Erythroblast (primary cell): ENCODE data around the gene TRAIP.

Source experiments
- DNase-seq, 2 experiments: peaks; one replicate each; lab custom pipeline; 2025; lab: John Stamatoyannopoulos, UW
- GATA1 ChIP-seq: IDR thresholded peaks from 2 replicates; pipeline ENCODE4 v1.6.1; 2011; ENCODE audit warnings: low read depth, mild to moderate bottlenecking, control low read depth, low read length, moderate library complexity
- POLR2A ChIP-seq: IDR thresholded peaks from 2 replicates; pipeline ENCODE4 v1.6.1; 2011; ENCODE audit warnings: mild to moderate bottlenecking, low read length

Gene TRAIP

DNA sequence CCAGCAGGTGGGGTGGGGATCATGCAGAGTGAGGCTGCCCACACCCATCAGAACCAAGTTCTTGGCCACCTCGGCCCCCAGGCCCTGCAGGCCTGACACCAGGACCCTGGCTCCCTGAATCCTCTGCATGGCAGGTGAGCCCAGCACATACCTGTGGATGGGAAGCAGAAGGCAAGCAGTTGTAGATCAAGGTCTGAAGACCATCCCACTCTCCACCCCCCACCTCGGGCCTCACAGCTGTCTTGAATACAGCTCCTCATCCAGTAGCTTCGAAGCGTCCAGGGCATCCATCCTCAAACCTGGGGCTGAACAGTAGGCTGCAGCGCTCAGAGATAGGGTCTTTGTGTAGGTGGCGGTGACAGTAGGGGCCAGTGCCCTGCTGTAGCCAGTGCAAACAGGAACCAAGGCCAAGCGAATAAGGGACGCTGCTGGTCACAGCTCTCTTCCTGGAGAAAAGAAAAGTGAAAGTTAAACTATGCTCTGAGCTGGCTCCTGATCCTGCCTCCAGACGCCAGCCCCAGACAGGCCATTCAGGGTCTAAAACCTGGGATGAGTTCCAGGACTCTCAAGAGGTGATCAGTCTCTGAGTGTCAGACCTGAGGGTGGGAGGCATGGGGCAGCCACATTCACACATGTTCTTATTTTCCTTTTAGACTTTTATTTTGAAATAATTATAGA lies 42.7 kb downstream of the TRAIP start, which contains the start of gene UBA7:
Gene UBA7 (minus strand): TSS at position 457 of the 678 bp plus-strand sequence. CDS start 166 bp downstream, at position 291.
- peak; percentile 51 to 55 for DNase-seq
- peak; percentile 35 for TF ChIP-seq POLR2A
- TF ChIP-seq GATA1, result no peak

DNA sequence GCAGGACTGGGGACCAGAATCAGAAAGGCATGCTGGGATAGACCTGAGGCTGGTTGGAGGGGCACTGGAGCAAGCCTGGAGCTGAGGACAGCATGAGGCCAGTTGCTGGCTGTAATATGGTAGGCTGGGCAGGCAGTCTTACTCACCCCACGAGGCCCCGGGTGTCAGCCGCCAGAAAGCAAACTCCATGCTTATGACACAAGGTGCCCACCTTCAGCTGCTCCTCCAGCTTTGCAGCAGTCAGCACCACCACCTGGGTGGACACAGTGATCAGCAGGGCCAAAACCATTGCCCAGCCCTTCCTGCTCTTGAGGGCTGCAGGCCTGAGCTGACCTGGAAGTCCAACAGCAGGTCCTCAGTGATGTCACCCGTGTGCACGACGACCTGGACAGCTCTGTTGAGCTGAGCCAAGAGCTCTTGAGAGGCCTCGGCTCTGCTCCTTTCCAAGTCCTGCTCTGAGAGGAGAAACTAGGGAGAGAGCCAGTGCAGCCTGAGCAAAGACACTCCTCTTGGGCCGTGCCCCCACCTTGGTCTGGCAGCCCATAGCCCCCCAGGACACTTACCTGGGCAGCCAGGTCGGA lies 43.4 kb downstream of the TRAIP start:
- DNase-seq, result no peak
- TF ChIP-seq GATA1 (no peak), POLR2A (no peak)

DNA sequence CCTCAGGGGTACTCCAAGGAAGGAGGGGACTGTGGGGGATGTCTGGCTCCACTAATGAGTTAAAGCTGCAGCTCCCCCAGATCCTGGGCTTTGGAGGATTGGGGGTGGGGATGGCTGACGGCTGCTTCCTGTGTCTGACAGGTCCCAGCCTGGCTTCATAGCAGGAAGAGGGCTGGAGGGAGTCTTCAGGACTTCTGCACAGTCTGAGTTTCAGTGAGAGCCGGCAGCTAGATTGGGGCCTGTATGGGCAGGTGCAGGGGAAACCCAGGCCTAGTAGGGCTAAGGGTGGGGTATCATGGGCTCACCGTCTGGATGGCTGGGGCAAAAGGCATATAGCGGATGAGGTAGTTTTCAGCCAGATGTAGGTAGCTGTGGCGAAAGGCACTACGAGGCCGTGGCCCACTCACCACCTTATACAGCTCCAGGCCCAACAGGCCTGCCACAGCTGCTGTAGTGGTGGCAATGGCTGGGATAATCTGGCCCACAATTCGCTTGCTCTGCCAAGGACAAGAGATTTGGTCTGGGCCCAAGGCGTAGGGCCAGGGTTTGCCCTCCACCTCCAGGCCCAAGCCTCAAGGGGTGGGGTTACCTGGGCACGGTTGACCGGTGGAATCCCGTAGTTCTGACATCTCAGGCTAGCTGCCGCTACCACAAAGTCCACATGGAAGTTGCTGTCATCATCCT lies 48.8 kb downstream of the TRAIP start:
- TF ChIP-seq GATA1, result no peak
- no peak for DNase-seq

DNA sequence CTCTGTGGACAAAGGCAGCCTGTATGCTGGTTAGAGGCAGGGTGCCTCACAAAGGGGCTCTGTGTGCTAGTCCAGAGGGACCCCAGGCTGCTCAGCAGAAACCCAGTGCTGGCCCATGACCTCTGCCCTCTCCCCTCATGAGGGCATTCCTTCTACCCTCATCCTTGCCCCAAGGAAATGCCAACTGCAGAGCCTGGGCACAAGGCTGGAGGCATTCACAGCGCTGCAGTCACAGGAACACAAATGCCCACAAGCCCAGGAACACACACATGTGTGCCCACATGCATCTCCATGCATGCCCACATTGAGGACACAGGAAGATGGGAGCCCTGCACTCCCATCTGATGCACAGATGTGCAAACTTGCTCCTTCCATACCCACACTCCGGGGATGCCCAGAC lies 49.5 kb downstream of the TRAIP start:
- no peak for DNase-seq
- TF ChIP-seq GATA1 (no peak), POLR2A (no peak)

DNA sequence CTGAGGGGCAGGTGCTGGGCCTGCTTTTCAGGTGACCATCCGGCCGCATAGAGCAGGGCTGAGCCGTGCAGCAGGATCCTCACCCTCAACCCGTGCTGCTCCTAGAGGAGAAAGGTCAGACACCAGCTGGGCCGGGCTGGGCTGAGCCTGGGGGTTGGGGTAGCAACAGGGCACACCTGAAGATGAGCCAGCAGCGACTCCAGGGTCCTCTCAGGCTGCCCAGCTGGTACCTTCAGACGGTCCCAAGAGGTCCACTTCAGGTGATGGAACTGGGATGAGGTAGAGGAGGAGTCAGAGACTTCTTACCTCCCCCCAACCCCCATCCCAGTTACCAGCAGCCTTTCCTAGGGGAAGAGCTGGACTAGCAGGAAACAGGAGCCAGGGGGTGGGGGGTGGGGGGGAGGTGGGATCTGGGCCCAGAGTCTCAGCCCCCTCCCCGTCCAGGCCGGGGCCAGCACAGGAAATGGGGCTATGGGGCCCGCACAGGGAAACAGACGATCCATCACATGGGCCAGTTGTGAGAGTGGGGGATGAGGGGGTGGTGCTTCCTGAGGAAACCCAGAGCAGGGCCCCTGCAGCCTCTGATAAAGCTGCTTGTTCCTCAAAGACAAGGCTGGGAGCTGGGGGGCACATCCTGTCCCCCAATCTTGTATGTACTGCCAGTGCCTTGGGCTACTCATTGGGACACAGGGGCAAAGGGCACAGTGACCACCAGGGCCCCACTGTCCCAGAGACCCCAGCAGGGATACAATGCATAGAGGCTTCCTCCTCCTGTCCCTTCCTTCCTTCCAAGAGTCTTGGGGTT lies 50.3 kb downstream of the TRAIP start:
- DNase-seq, result peak; percentile 68 to 82

DNA sequence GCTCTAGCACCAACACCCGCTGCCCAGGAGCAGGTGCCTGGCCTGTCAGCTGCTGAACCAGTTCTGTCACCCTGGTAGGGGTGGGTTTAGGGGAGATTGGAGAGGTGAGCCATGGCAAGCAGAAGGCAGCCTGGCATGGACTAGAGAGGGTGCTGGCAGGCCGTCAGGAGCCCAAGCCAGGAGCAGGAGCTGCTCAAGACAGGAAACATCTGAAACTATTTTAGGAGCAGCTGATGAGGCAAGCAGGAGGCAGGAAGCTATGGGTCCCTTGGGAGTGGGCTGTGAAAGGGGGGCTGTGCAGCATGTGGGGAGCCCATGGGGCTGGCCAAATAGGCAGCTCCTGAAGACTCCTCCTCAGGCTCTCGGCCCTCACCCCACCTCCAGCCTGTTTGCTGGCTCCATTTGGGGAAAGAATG lies 51.0 kb downstream of the TRAIP start:
- DNase-seq, result no peak
- TF ChIP-seq POLR2A, result no peak
- TF ChIP-seq GATA1, result no peak

More for the DNA sequence above, 50.3 kb downstream of the TRAIP start:
- TF ChIP-seq GATA1 (no peak), POLR2A (no peak)

DNA sequence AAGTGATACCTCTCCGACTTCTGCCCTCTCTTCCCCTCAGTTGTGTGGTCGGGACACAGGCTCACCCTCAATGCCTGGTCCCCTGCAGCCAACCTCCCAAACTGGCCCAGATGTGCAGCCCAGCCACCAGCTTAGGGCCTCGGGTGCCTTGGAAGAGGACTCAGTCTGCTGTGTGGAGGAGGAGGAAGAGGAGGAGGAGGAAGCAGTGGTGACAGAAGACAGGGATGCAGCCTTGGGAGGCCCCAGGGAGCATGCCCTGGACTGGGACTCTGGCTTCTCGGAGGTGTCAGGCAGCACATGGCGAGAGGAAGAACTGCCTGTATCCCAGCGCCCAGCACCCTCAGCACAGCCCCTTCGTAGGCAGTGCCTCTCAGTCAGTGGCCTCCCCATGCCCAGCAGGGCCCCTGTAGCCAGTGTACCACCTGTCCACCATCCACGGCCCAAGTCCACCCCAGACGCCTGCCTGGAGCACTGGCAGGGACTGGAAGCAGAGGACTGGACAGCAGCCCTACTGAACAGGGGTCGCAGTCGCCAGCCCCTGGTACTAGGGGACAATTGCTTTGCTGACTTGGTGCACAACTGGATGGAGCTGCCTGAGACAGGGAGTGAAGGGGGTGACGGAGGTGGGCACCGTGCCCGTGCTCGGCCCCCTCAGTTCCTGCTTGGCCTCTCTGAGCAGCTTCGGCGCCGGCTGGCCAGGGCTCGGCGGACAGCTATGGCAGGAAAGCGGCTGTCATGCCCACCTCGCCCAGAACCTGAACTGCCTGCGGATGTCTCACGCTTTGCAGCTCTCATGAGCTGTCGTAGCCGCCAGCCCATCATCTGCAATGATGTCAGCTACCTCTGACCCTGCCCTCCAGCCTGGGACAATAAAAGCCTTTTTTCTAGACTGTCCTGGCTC lies 52.0 kb downstream of the TRAIP start:
- TF ChIP-seq GATA1 (no peak), POLR2A (no peak)
- DNase-seq, result no peak

DNA sequence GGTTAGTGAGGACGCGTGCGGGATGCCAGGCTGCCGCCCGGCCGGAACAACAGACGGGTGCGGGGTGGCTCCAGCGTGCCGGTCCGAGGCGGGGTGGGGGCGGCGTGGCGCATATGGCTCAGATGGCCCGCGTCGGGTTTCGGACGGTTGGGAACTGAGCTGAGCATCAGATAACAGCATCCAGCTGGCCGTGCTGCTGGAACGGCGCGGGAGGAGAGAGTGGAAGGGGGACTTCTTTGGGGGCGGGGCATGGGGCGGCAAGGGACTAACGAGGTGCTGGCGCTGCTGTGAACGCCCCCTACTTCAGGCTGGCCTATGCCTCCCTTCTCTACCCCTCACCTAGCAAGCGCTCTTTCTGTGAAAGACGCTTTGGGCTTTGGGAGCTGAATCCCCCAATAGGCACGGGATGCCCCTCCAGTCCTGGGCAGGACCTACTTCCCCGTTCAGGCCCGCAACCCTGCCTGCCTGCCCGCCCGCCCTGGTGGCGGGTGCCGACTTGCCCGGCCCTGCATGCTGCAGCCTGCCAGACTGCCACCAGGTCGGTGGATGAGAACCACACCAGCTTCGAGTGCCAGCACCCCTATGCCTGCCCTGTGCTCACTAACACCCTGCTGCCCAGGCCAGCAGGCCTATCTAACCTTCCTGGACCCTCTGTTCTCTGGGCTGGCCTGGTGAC lies 52.8 kb downstream of the TRAIP start:
- peak; percentile 79 to 82 for DNase-seq
- TF ChIP-seq GATA1 (no peak), POLR2A (no peak)

DNA sequence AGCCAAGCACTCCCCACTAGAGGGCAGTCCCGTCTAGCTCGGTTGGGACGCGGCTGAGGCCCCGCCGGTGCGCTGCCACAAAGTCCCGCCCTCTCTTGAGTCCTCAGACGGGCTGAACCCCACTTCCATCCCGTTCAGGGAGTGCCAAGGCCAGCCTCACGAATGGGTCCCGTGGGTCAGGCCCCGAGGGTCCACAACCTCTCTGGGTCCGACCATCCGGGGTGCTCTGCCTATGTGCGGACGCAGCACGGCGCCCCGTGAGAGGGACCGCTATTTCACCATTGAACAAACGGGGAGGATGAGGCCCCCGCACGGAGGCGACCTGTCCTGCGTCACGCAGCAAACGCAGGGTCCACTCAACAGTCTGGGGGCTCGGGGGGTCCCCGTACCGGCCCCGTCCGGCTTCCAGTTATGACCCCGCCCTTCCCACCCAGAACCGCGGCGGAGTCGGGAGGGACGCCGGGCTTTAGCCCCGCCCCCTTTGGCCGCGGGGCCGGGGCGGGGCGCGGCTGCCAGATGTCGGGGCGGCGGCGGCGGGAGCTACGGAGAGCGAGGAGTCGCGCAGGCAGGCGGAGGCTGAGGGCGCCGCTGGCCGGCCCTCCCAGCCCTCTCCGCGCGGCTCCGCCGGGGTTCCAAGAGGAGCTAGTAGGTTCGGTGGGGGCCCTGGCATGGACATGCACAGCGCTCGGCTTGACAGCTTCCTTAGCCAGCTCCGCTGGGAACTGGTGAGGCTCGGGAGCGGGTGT lies 53.5 kb downstream of the TRAIP start, which contains the start of gene INKA1:
Gene INKA1 (plus strand): TSS at position 543 of the 746 bp plus-strand sequence. CDS start 132 bp downstream, at position 675.
- DNase-seq, result peak; percentile 91 to 94
- TF ChIP-seq POLR2A (peak; percentile 35), GATA1 (no peak)

DNA sequence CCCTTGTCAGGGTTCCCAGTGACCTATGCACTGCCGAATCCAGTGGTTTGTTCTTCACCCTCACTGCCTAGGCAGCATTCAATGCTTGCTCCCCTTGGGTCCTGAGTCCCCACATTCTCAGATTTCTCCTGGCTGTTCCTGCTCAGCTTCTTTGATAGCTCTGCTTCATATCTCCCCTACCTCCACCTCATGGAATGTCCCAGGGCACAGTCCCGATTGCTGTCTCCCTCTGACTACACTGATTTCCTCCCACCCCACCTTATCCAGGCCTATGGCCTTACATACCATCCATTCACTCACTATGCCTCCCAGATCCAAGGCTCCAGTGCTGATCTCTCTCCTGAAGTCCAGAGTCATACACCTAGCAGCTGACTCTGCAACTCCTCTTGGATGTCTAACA lies 55.2 kb downstream of the TRAIP start:
- TF ChIP-seq POLR2A, result no peak
- DNase-seq, result no peak

DNA sequence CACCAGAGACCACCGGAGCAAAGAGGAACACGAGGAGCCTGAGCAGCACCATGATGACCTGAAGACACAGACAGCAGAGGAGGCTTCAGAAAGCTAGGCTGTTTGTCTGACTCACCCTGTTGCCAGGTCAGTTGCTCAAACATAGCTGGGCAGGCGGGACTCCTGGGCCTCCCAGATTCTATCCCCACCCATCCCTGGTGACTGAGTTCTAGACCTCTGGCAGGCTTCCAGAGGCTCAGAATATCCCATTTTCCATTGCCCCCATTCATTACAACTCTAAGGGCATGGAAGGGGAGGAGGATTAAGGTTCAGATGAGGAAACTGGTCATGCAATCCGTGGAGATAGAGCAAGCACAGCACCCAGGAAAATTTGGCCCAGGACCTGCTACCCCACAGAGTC lies 56.6 kb downstream of the TRAIP start, which contains the start of gene CDHR4:
Gene CDHR4 (minus strand): TSS at position 113 of the 400 bp plus-strand sequence. CDS start 61 bp downstream, at position 52.
- TF ChIP-seq POLR2A (no peak), GATA1 (no peak)
- peak; percentile 31 to 76 for DNase-seq

DNA sequence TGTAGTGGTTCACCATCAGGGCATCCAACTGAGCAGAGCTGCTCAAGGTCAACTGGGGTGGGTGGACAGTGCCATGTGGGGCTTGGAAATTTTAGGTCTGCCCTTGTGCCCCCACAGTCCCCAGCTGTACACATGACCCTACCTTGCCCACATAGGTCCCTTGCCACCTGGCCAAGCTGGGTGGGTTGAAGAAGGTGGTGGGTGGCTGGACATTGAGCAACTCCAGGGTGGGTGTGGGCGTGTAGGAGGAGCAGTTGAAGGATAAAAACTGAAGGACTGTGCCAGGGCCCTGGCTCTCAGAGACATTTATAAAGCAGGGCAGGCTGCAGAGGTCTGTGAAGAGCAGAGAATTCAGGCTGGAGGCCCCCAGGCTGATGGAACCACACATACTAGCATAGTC lies 57.3 kb downstream of the TRAIP start:
- no peak for DNase-seq

More for the DNA sequence above, 57.3 kb downstream of the TRAIP start:
- TF ChIP-seq POLR2A (no peak), GATA1 (no peak)
